HepG2 (cell line): Measurements from ENCODE around the gene MBLAC1. TPM values are rescaled to one million over a fixed set of nuclear protein-coding genes. Genes with fewer than 3 reads are reported as not detected.

Experiments used
- ADNP ChIP-seq: sonication (generic); formaldehyde crosslinking; IDR thresholded peaks from 2 replicates; pipeline ENCODE4 v1.4.0; 2020; ENCODE audit warnings: missing genetic modification reagents
- DNMT1 ChIP-seq: sonication (generic); formaldehyde crosslinking; IDR thresholded peaks from 2 replicates; pipeline ENCODE4 v1.5.1; 2020; ENCODE audit warnings: mild to moderate bottlenecking, missing genetic modification reagents
- ELF3 ChIP-seq: IDR thresholded peaks from 2 replicates; pipeline ENCODE4 v1.6.1; 2016; ENCODE audit warnings: missing genetic modification reagents, missing compliant biosample characterization
- FOXP1 ChIP-seq, 2 experiments: fragments of 450-650 bp in 1 of 2; IDR thresholded peaks; 2 replicates each; pipeline ENCODE4 v1.6.1; 2017 to 2018; ENCODE audit warnings: antibody characterized with exemption in 1 of 2
- HOXA5 ChIP-seq: sonication (generic); formaldehyde crosslinking; IDR thresholded peaks from 2 replicates; pipeline ENCODE4 v1.4.0; 2020; ENCODE audit warnings: missing genetic modification reagents
- HOXA7 ChIP-seq: sonication (generic); formaldehyde crosslinking; IDR thresholded peaks from 2 replicates; pipeline ENCODE4 v1.8.1; 2022; ENCODE audit warnings: mild to moderate bottlenecking, missing genetic modification reagents, moderate library complexity
- KDM4B ChIP-seq: sonication (generic); formaldehyde crosslinking; IDR thresholded peaks from 2 replicates; pipeline ENCODE4 v1.4.0; 2020; ENCODE audit warnings: missing genetic modification reagents
- MXD4 ChIP-seq: IDR thresholded peaks from 2 replicates; pipeline ENCODE4 v1.6.1; 2016; ENCODE audit warnings: mild to moderate bottlenecking, missing biosample characterization, missing genetic modification reagents
- NAIF1 ChIP-seq: sonication (generic); formaldehyde crosslinking; IDR thresholded peaks from 2 replicates; pipeline ENCODE4 v1.5.0; 2020; ENCODE audit warnings: mild to moderate bottlenecking, missing genetic modification reagents, borderline replicate concordance
- NCOA2 ChIP-seq: sonication (generic); formaldehyde crosslinking; IDR thresholded peaks from 2 replicates; pipeline ENCODE4 v1.8.0; 2022; ENCODE audit warnings: inconsistent platforms
- PTBP1 ChIP-seq: fragments of 200-400 bp; formaldehyde crosslinking; IDR thresholded peaks from 2 replicates; pipeline ENCODE4 v1.6.1; 2018; ENCODE audit warnings: low read length, low read depth; ENCODE audit not compliant: poor library complexity, severe bottlenecking
- SMYD3 ChIP-seq: sonication (generic); formaldehyde crosslinking; IDR thresholded peaks from 2 replicates; pipeline ENCODE4 v1.8.1; 2023; ENCODE audit warnings: mild to moderate bottlenecking, missing genetic modification reagents
- SNAI1 ChIP-seq: sonication (generic); formaldehyde crosslinking; IDR thresholded peaks from 2 replicates; pipeline ENCODE4 v1.5.0; 2020; ENCODE audit warnings: mild to moderate bottlenecking, missing genetic modification reagents, borderline replicate concordance
- SOX13 ChIP-seq, 3 experiments: fragments of 450-650 bp in 1 of 3; sonication (generic) in 1 of 3; formaldehyde crosslinking in 1 of 3; IDR thresholded peaks in 2 of 3; conservative IDR thresholded peaks in 1 of 3; 2 replicates each; pipeline versions ENCODE4 v1.5.0 to v1.6.1; 2016 to 2020; ENCODE audit warnings: antibody characterized with exemption in 1 of 3, mild to moderate bottlenecking in 1 of 3, missing compliant biosample characterization in 1 of 3, missing genetic modification reagents in 1 of 3, moderate library complexity in 1 of 3
- SP2 ChIP-seq: sonication (generic); formaldehyde crosslinking; IDR thresholded peaks from 2 replicates; pipeline ENCODE4 v1.5.1; 2020; ENCODE audit warnings: mild to moderate bottlenecking, missing genetic modification reagents
- STAG1 ChIP-seq: sonication (generic); formaldehyde crosslinking; IDR thresholded peaks from 2 replicates; pipeline ENCODE4 v1.4.0; 2020; ENCODE audit warnings: missing genetic modification reagents
- YEATS2 ChIP-seq: sonication (generic); formaldehyde crosslinking; IDR thresholded peaks from 2 replicates; pipeline ENCODE4 v1.4.0; 2020; ENCODE audit warnings: missing genetic modification reagents, borderline replicate concordance
- ZBTB1 ChIP-seq: sonication (generic); formaldehyde crosslinking; IDR thresholded peaks from 2 replicates; pipeline ENCODE4 v1.4.0; 2020; ENCODE audit warnings: missing genetic modification reagents, borderline replicate concordance
- ZNF331 ChIP-seq: sonication (generic); formaldehyde crosslinking; IDR thresholded peaks from 2 replicates; pipeline ENCODE4 v1.4.0; 2020; ENCODE audit warnings: missing genetic modification reagents
- ZNF34 ChIP-seq: sonication (generic); formaldehyde crosslinking; IDR thresholded peaks from 2 replicates; pipeline ENCODE4 v1.4.0; 2020; ENCODE audit warnings: mild to moderate bottlenecking, missing genetic modification reagents, borderline replicate concordance
- ZNF460 ChIP-seq: sonication (generic); formaldehyde crosslinking; IDR thresholded peaks from 2 replicates; pipeline ENCODE4 v1.5.1; 2020; ENCODE audit warnings: missing genetic modification reagents, mild to moderate bottlenecking, borderline replicate concordance
- ZNF549 ChIP-seq: sonication (generic); formaldehyde crosslinking; IDR thresholded peaks from 2 replicates; pipeline ENCODE4 v1.5.0; 2020; ENCODE audit warnings: missing genetic modification reagents
- ZNF614 ChIP-seq: IDR thresholded peaks from 2 replicates; pipeline ENCODE4 v1.6.1; 2018; ENCODE audit warnings: missing biosample characterization, missing genetic modification reagents, inconsistent platforms, borderline replicate concordance
- ZNF749 ChIP-seq: sonication (generic); formaldehyde crosslinking; IDR thresholded peaks from 2 replicates; pipeline ENCODE4 v1.8.0; 2022; ENCODE audit warnings: mild to moderate bottlenecking, missing genetic modification reagents, moderate library complexity, borderline replicate concordance
- ZNF788 ChIP-seq: sonication (generic); formaldehyde crosslinking; IDR thresholded peaks from 2 replicates; pipeline ENCODE4 v1.5.0; 2020; ENCODE audit warnings: mild to moderate bottlenecking, missing genetic modification reagents, borderline replicate concordance
- polyA plus RNA-seq, 8 experiments: library from polyadenylated mRNA; depleted of rRNA in 3 of 8; stranded (reverse) in 7 of 8; unstranded in 1 of 8; fragments of >200 nt; fragmentation: Illumina TruSeq in 4 of 8; extraction: Trizol in 4 of 8; gene quantifications; 2 replicates each; pipeline versions ENCODE4 v1.2.1 to v1.2.3, GENCODE V29; 2011 to 2016; ENCODE audit warnings: low read depth in 4 of 8, missing spikeins in 1 of 8, mixed read lengths in 1 of 8; ENCODE audit not compliant: insufficient read depth in 1 of 8
- total RNA-seq, 5 experiments: library from RNA; depleted of rRNA; stranded (reverse); fragments of >200 nt; fragmentation: Illumina TruSeq; extraction: Trizol; gene quantifications; 2 replicates each; pipeline ENCODE4 v1.2.3, GENCODE V29; 2016; ENCODE audit warnings: low read depth in 1 of 5
- TF ChIP-seq, protein P1 (sequence below): sonication (generic); formaldehyde crosslinking; IDR thresholded peaks from 2 replicates; pipeline ENCODE4 v1.8.1; 2022; ENCODE audit warnings: mild to moderate bottlenecking, missing genetic modification reagents
- TF ChIP-seq, protein P2 (sequence below): IDR thresholded peaks from 2 replicates; pipeline ENCODE4 v1.6.1; 2016; ENCODE audit warnings: low read depth, control low read depth
- TF ChIP-seq, protein P3 (sequence below): IDR thresholded peaks from 2 replicates; pipeline ENCODE4 v1.6.1; 2016; ENCODE audit warnings: low read depth, borderline replicate concordance

MBLAC1 gene
- total and polyA plus RNA-seq, 2 of the 13 experiments (the other 11 are each of a cell fraction or from before 2014, with no cell fraction given), result 0.79 to 2.1 TPM

DNA sequence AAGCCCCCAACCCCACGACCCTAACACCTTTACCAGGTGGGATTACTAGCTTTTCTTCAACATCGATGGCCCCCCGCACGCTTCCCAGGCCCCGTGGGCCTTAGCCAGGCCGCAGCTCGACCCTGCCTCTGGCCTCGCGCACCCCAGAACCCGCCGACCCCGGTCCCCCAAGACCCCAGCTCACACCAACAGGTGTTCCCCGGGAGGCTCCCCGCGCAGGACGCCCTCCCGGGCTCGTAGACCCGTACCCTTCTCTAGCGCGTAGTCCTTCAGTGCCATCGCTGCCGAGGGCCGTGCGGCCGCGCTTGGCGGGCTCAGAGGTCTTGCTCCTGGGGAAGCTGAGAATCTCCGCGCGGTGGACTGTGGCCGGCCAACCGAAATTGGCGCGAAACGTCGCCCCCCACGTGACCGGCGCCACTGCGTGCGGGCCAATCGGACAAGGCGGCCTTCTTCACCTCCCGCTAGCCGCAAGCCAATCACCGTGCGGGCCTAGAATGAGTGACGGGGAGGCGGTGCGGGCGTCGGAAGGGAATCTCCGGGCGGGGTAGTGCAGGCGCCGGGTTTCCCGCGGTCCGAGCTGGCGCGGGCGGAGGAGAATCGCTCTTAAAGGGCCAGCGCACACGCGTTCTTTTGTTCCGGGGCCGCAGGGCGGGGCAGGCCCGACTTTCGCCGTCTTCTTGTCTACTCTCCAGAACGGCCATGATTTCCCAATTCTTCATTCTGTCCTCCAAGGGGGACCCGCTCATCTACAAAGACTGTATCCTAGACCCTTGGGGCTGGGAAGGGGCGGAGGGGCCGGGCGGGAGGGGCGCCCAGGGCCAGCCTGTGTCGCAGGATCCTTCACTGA, 25.5 kb upstream of the MBLAC1 start, which contains the start of the genes AP4M1 and MCM7 (continued):
- TF ChIP-seq, protein P1, sequence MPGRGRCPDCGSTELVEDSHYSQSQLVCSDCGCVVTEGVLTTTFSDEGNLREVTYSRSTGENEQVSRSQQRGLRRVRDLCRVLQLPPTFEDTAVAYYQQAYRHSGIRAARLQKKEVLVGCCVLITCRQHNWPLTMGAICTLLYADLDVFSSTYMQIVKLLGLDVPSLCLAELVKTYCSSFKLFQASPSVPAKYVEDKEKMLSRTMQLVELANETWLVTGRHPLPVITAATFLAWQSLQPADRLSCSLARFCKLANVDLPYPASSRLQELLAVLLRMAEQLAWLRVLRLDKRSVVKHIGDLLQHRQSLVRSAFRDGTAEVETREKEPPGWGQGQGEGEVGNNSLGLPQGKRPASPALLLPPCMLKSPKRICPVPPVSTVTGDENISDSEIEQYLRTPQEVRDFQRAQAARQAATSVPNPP (CRISPR knock-in tag), result peak; percentile 71; the same call in 1 of the 2 replicates
- TF ChIP-seq SP2, result peak; percentile 90
- TF ChIP-seq YEATS2 (CRISPR knock-in tag), result peak; percentile 87
- TF ChIP-seq ZNF749, result peak; percentile 59; the same call in 1 of the 2 replicates
- TF ChIP-seq MXD4 (CRISPR knock-in tag), result no peak; the same call in 1 of the 2 replicates
- TF ChIP-seq ZNF549, result no peak
- TF ChIP-seq HOXA5 (CRISPR knock-in tag), result no peak
- 0 out of 2 replicates have a peak, but pooled peaks have one; percentile 18 for TF ChIP-seq ZNF34 (CRISPR knock-in tag)
- no peak for TF ChIP-seq PTBP1
- TF ChIP-seq ZNF460 (CRISPR knock-in tag), result no peak
- TF ChIP-seq, protein P2, sequence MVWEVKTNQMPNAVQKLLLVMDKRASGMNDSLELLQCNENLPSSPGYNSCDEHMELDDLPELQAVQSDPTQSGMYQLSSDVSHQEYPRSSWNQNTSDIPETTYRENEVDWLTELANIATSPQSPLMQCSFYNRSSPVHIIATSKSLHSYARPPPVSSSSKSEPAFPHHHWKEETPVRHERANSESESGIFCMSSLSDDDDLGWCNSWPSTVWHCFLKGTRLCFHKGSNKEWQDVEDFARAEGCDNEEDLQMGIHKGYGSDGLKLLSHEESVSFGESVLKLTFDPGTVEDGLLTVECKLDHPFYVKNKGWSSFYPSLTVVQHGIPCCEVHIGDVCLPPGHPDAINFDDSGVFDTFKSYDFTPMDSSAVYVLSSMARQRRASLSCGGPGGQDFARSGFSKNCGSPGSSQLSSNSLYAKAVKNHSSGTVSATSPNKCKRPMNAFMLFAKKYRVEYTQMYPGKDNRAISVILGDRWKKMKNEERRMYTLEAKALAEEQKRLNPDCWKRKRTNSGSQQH (CRISPR knock-in tag), result 0 out of 2 replicates have a peak, but pooled peaks have one; percentile 66
- 0 out of 2 replicates have a peak, but pooled peaks have one; percentile 7 for TF ChIP-seq ELF3
- no peak for TF ChIP-seq ZNF331 (CRISPR knock-in tag)
- TF ChIP-seq STAG1, result no peak
- no peak for TF ChIP-seq ADNP (CRISPR knock-in tag)
- peak; percentile 69; the same call in 1 of the 2 replicates for TF ChIP-seq SNAI1 (CRISPR knock-in tag)
- TF ChIP-seq ZNF614, result peak; percentile 18; the same call in 1 of the 2 replicates
- TF ChIP-seq HOXA7 (CRISPR knock-in tag), result no peak
- no peak for TF ChIP-seq ZBTB1
- TF ChIP-seq ZNF788 (CRISPR knock-in tag), result peak; percentile 70; the same call in 1 of the 2 replicates
- 0 out of 2 replicates have a peak, but pooled peaks have one; percentile 48 for TF ChIP-seq SMYD3 (CRISPR knock-in tag)
- TF ChIP-seq FOXP1 (IDR thresholded peaks at IDR 0.05), result no peak
- no peak for TF ChIP-seq FOXP1 (CRISPR knock-in tag; IDR thresholded peaks at IDR 0.05)
- TF ChIP-seq KDM4B, result no peak
- TF ChIP-seq, protein P3, sequence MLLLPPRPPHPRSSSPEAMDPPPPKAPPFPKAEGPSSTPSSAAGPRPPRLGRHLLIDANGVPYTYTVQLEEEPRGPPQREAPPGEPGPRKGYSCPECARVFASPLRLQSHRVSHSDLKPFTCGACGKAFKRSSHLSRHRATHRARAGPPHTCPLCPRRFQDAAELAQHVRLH (CRISPR knock-in tag), result no peak
- TF ChIP-seq SOX13 (IDR thresholded peaks at IDR 0.05), result no peak
- peak in 1 of 2 experiments; percentile 20; a peak in 1 of 4 replicates for TF ChIP-seq SOX13 (CRISPR knock-in tag; conservative IDR thresholded peaks at IDR 0.05 in 1 of 2, IDR thresholded peaks at IDR 0.05 in 1 of 2)
- TF ChIP-seq NCOA2 (CRISPR knock-in tag), result no peak
- 0 out of 2 replicates have a peak, but pooled peaks have one; percentile 57 for TF ChIP-seq DNMT1 (CRISPR knock-in tag)
- no peak; the same call in 1 of the 2 replicates for TF ChIP-seq NAIF1 (CRISPR knock-in tag)
